Measurements from ENCODE around the gene PSMD4.

GRCh38 chr1:151312826-151313225 is 58.3 kb downstream of the PSMD4 start:
- TF ChIP-seq PATZ1 (CRISPR knock-in tag; IDR thresholded peaks at IDR 0.05; ENCODE audit: borderline replicate concordance) (no peak), ESRRG (CRISPR knock-in tag; IDR thresholded peaks at IDR 0.05) (no peak), TCF4 (CRISPR knock-in tag; IDR thresholded peaks at IDR 0.05; ENCODE audit: borderline replicate concordance) (no peak), OSR1 (CRISPR knock-in tag; IDR thresholded peaks at IDR 0.05) (no peak), RARB (CRISPR knock-in tag; IDR thresholded peaks at IDR 0.05) (no peak), POU6F1 (CRISPR knock-in tag; IDR thresholded peaks at IDR 0.05; ENCODE audit: borderline replicate concordance, low read depth) (no peak), TOX (CRISPR knock-in tag; IDR thresholded peaks at IDR 0.05; ENCODE audit: borderline replicate concordance) (no peak), ZNF70 (CRISPR knock-in tag; IDR thresholded peaks at IDR 0.05) (no peak), SNAI2 (CRISPR knock-in tag; IDR thresholded peaks at IDR 0.05) (no peak), CSRNP3 (CRISPR knock-in tag; IDR thresholded peaks at IDR 0.05) (no peak)

Measured in SK-N-SH treated with all-trans-retinoic acid at 6 μM for 48 hours (cell line).